ENCODE data around the gene ALPI. TPM values are rescaled to one million over a fixed set of nuclear protein-coding genes. Genes with fewer than 3 reads are reported as not detected.

ALPI gene
- total RNA-seq, 1 experiment from 2014 or later = not detected

DNA sequence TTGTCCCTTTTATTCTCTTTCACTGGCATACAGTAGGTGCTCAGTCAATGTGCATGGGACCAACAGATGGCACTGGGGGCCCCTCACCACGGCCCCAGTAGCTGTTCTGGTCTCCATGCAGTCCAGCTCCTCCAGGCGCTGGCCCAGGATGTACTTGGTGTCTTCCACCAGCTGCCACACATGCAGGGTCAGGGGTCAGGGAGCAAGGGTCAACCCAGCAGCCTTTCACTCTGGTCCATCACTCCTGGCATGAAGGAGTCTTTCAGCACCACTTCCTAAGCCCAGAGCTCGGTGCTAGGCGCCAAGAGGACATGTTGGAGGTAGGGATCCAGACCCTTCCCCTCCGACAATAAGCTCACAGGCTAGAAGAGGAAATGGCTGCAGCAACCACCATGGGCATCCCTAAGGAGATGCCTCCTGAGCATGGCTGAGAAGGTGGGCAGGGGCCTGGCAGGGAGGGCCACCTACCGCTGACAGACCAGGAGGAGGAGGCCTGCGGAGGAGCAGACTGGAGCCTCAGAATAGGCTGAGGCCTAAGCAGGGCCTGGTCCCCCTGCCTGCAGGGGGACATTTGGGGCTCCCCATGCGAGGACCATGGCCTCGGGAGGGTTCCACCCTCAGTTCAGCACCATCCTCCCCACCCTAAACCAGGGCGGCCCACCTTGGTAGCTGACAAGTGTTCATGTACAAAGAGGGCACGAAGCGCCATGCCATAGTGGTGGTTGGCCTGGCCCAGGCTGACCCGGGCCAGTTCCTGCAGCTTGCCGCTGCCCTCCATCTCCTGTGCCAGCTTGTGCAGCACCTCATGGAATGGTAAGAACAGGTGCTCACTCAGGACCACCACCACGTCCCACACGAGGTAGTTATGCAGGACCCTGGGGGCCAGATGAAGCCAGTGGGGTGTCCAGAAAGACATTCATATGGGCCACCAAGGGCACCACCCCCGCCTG lies 39.2 kb upstream of the ALPI start:
- DNase-seq (ENCODE audit: low read depth, low spot score) (no peak), ATAC-seq (no peak)
- no peaks in the 10 kb centered on the region for H3K27me3 ChIP-seq (ENCODE audit: insufficient read depth, low read length)
- no TSS peak for BruUV-seq (replicated peaks)
- no peak overlapping the region for H3K4me2 ChIP-seq (ENCODE audit: low read length)
- H3K36me3 ChIP-seq (ENCODE audit: control insufficient read depth in 1 of 2, insufficient read depth in 2 of 2, low read length in 2 of 2) = no peaks in the 10 kb centered on the region
- no peak overlapping the region for H2AFZ ChIP-seq (ENCODE audit: low read depth, low read length, poor library complexity, severe bottlenecking)
- ChIA-PET RAD21 (ENCODE audit: low non-redundant PET in 1 of 2, low total read pairs in 2 of 2, uncharacterized antibody in 2 of 2, unreplicated experiment in 2 of 2) (no interaction called here), CTCF (no interaction called here), POLR2A (no interaction called here)
- TF ChIP-seq MAX (IDR thresholded peaks at IDR 0.05) = no peak
- TF ChIP-seq, protein P1, sequence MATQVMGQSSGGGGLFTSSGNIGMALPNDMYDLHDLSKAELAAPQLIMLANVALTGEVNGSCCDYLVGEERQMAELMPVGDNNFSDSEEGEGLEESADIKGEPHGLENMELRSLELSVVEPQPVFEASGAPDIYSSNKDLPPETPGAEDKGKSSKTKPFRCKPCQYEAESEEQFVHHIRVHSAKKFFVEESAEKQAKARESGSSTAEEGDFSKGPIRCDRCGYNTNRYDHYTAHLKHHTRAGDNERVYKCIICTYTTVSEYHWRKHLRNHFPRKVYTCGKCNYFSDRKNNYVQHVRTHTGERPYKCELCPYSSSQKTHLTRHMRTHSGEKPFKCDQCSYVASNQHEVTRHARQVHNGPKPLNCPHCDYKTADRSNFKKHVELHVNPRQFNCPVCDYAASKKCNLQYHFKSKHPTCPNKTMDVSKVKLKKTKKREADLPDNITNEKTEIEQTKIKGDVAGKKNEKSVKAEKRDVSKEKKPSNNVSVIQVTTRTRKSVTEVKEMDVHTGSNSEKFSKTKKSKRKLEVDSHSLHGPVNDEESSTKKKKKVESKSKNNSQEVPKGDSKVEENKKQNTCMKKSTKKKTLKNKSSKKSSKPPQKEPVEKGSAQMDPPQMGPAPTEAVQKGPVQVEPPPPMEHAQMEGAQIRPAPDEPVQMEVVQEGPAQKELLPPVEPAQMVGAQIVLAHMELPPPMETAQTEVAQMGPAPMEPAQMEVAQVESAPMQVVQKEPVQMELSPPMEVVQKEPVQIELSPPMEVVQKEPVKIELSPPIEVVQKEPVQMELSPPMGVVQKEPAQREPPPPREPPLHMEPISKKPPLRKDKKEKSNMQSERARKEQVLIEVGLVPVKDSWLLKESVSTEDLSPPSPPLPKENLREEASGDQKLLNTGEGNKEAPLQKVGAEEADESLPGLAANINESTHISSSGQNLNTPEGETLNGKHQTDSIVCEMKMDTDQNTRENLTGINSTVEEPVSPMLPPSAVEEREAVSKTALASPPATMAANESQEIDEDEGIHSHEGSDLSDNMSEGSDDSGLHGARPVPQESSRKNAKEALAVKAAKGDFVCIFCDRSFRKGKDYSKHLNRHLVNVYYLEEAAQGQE (IDR thresholded peaks at IDR 0.05; ENCODE audit: low read depth) = no peak
- TF ChIP-seq ZFX (IDR thresholded peaks at IDR 0.05) = no peak
- no peak for TF ChIP-seq EZH2 (IDR thresholded peaks at IDR 0.05)
- no peak for TF ChIP-seq SRF (IDR thresholded peaks at IDR 0.05; ENCODE audit: low read depth)
- TF ChIP-seq ZNF274 (IDR thresholded peaks at IDR 0.05; ENCODE audit: low read depth, low read length) = no peak
- TF ChIP-seq ELF1 (IDR thresholded peaks at IDR 0.05; ENCODE audit: borderline replicate concordance, low read depth) = no peak
- no peak for TF ChIP-seq FOSL1 (IDR thresholded peaks at IDR 0.05; ENCODE audit: low read depth)
- TF ChIP-seq, protein P2, sequence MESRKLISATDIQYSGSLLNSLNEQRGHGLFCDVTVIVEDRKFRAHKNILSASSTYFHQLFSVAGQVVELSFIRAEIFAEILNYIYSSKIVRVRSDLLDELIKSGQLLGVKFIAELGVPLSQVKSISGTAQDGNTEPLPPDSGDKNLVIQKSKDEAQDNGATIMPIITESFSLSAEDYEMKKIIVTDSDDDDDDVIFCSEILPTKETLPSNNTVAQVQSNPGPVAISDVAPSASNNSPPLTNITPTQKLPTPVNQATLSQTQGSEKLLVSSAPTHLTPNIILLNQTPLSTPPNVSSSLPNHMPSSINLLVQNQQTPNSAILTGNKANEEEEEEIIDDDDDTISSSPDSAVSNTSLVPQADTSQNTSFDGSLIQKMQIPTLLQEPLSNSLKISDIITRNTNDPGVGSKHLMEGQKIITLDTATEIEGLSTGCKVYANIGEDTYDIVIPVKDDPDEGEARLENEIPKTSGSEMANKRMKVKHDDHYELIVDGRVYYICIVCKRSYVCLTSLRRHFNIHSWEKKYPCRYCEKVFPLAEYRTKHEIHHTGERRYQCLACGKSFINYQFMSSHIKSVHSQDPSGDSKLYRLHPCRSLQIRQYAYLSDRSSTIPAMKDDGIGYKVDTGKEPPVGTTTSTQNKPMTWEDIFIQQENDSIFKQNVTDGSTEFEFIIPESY (IDR thresholded peaks at IDR 0.05; ENCODE audit: extremely low read depth, insufficient replicate concordance, low read length) = no peak
- TF ChIP-seq TCF7L2 (IDR thresholded peaks at IDR 0.05; ENCODE audit: borderline replicate concordance, extremely low read depth, insufficient read depth, insufficient read length) = no peak
- TF ChIP-seq YY1 (IDR thresholded peaks at IDR 0.05; ENCODE audit: extremely low read depth, insufficient replicate concordance, low read depth, low read length) = no peak
- no peak for TF ChIP-seq JUND (IDR thresholded peaks at IDR 0.05)
- TF ChIP-seq CEBPB (IDR thresholded peaks at IDR 0.05; ENCODE audit: low read depth) = no peak
- TF ChIP-seq CBX3 (IDR thresholded peaks at IDR 0.05; ENCODE audit: low read depth) = no peak
- no peaks in the 10 kb centered on the region for H3K9me3 ChIP-seq (ENCODE audit: control insufficient read depth in 1 of 2, insufficient read depth in 1 of 2, low read depth in 1 of 2, low read length in 2 of 2)
- no peaks in the 10 kb centered on the region for H3K79me2 ChIP-seq (ENCODE audit: insufficient read depth, low read length)
- intact Hi-C loops (cut with micrococcal nuclease) = no loop called here
- no peak overlapping the region for H3K9ac ChIP-seq (ENCODE audit: low read length)
- H4K20me1 ChIP-seq (ENCODE audit: insufficient read depth) = no peaks in the 10 kb centered on the region
- peaks cover 5 to 27% of the 10 kb centered on the region in 2 experiments; a peak in 3 of 4 replicates for H3K4me1 ChIP-seq (ENCODE audit: control insufficient read depth in 1 of 2, insufficient read depth in 2 of 2, low read length in 2 of 2)
- H3K27ac ChIP-seq (ENCODE audit: low read depth, low read length) = no peak overlapping the region
- no peak overlapping the region for H3K4me3 ChIP-seq (replicated peaks in 1 of 2; ENCODE audit: low read depth in 1 of 2, low read length in 2 of 2)
- no peaks in the 10 kb centered on the region for H3K9me2 ChIP-seq (ENCODE audit: insufficient read depth)

Data from HCT116 (cell line).